Keratinocyte (primary cell): Measurements from ENCODE around the gene ZFR2. TPM values are rescaled to one million over a fixed set of nuclear protein-coding genes. Genes with fewer than 3 reads are reported as not detected.
"Not testable (repeated sequence)": the region's sequence is repeated elsewhere in the genome, so short reads cannot be mapped to it uniquely, and the experiment has no call there.

ENCODE experiments used
- DNase-seq: peaks from one replicate; pipeline ENCODE4 v3.0.0-alpha.2; 2011; ENCODE audit warnings: low read depth, missing footprints, low spot score
- FAIRE-seq: peaks from 2 replicates; lab custom pipeline; 2011; peaks lifted over from hg19 to GRCh38; lab: Jason Lieb, UNC
- H2AFZ ChIP-seq: 2 replicates; pipeline ENCODE4 v1.6.0; 2012; ENCODE audit warnings: low read length, control low read depth, inconsistent platforms; ENCODE audit not compliant: control insufficient read depth
- H3K27ac ChIP-seq: 2 replicates; pipeline ENCODE4 v1.5.1; 2011; ENCODE audit warnings: low read length; ENCODE audit not compliant: control insufficient read depth, insufficient read depth
- H3K27me3 ChIP-seq: 3 replicates; pipeline ENCODE4 v1.6.0; 2011; ENCODE audit warnings: low read length; ENCODE audit not compliant: control insufficient read depth, insufficient read depth; ENCODE audit errors: extremely low read depth
- H3K36me3 ChIP-seq, 2 experiments: 2 replicates in 1 of 2; 3 replicates in 1 of 2; pipeline ENCODE4 v1.5.1; 2011; ENCODE audit warnings: low read length in 2 of 2, mild to moderate bottlenecking in 1 of 2; ENCODE audit not compliant: control insufficient read depth in 2 of 2, insufficient read depth in 2 of 2; ENCODE audit errors: extremely low read depth in 1 of 2
- H3K4me1 ChIP-seq: 3 replicates; pipeline ENCODE4 v1.5.1; 2011; ENCODE audit warnings: low read length; ENCODE audit not compliant: control insufficient read depth, insufficient read depth; ENCODE audit errors: extremely low read depth
- H3K4me2 ChIP-seq: 3 replicates; pipeline ENCODE4 v1.6.0; 2011; ENCODE audit warnings: low read depth, low read length; ENCODE audit not compliant: control insufficient read depth, insufficient read depth; ENCODE audit errors: extremely low read depth
- H3K4me3 ChIP-seq, 3 experiments: fragments of 200-600 bp in 1 of 3; sonication (generic) in 1 of 3; 2 replicates in 2 of 3; 3 replicates in 1 of 3; pipeline ENCODE4 v1.5.1; 2011 to 2016; ENCODE audit warnings: low read length in 3 of 3, mild to moderate bottlenecking in 3 of 3, control low read depth in 2 of 3, inconsistent platforms in 1 of 3, low read depth in 1 of 3, mixed read lengths in 1 of 3, mixed run types in 1 of 3, moderate library complexity in 1 of 3; ENCODE audit not compliant: control insufficient read depth in 2 of 3, insufficient read depth in 2 of 3; ENCODE audit errors: extremely low read depth in 1 of 3
- H3K79me2 ChIP-seq: 2 replicates; pipeline ENCODE4 v1.6.0; 2012; ENCODE audit warnings: low read length; ENCODE audit not compliant: control insufficient read depth, insufficient read depth
- H3K9ac ChIP-seq: 3 replicates; pipeline ENCODE4 v1.6.0; 2011; ENCODE audit warnings: low read length; ENCODE audit not compliant: control insufficient read depth, insufficient read depth; ENCODE audit errors: extremely low read depth
- H3K9me1 ChIP-seq: 3 replicates; pipeline ENCODE4 v1.6.0; 2011; ENCODE audit warnings: low read length; ENCODE audit not compliant: control insufficient read depth, insufficient read depth; ENCODE audit errors: extremely low read depth
- H3K9me3 ChIP-seq: 2 replicates; pipeline ENCODE4 v1.5.1; 2012; ENCODE audit warnings: low read depth, low read length; ENCODE audit not compliant: control insufficient read depth
- H4K20me1 ChIP-seq: 3 replicates; pipeline ENCODE4 v1.6.0; 2011; ENCODE audit warnings: low read length; ENCODE audit not compliant: control insufficient read depth, insufficient read depth; ENCODE audit errors: extremely low read depth
- CTCF ChIP-seq, 3 experiments: IDR thresholded peaks in 1 of 3; conservative IDR thresholded peaks in 1 of 3; optimal IDR thresholded peaks in 1 of 3; 2 replicates in 2 of 3; 3 replicates in 1 of 3; pipeline versions ENCODE3 to v1.5.1; 2011; ENCODE audit warnings: low read length in 3 of 3, mild to moderate bottlenecking in 3 of 3, moderate library complexity in 2 of 3, control low read depth in 1 of 3, inconsistent platforms in 1 of 3; ENCODE audit not compliant: insufficient read depth in 2 of 3; ENCODE audit errors: extremely low read depth in 1 of 3
- EZH2 ChIP-seq: IDR thresholded peaks from one replicate; pipeline ENCODE4 v1.6.1; 2012; ENCODE audit warnings: inconsistent platforms, mild to moderate bottlenecking, low read length, moderate library complexity
- dilution Hi-C: fragments of 300-500 bp; cut with MboI; formaldehyde crosslinking; loops from one replicate; pipeline ENCODE4 v1.7.0; 2020; ENCODE audit warnings: low sequenced_read_pairs; ENCODE audit not compliant: extremely low pct_ligation_motif_present
- polyA plus RNA-seq, 5 experiments: library from polyadenylated mRNA; depleted of rRNA in 3 of 5; stranded (reverse) in 3 of 5; stranded (forward) in 1 of 5; unstranded in 1 of 5; fragments of >200 nt; gene quantifications; 1 replicate in 1 of 5; 2 replicates in 3 of 5; 3 replicates in 1 of 5; pipeline versions ENCODE4 v1.2.1 to v1.2.3, GENCODE V29; 2011 to 2012; ENCODE audit warnings: missing spikeins in 2 of 5, low read depth in 1 of 5, low replicate concordance in 1 of 5
- small RNA-seq, 3 experiments: library from RNA; depleted of rRNA; stranded (forward); fragments of <200 nt; gene quantifications; one replicate each; pipeline ENCODE3, GENCODE V24; 2012; ENCODE audit warnings: low read depth in 3 of 3, low replicate concordance in 1 of 3; ENCODE audit not compliant: insufficient read length in 3 of 3

Gene ZFR2
- polyA plus RNA-seq, 1 donor (not counting 4 experiments of a cell fraction or from before 2014, with no cell fraction given), result not detected

- Histone ChIP-seq H2AFZ (no peak overlapping the region), H3K4me2 (no peak overlapping the region), H3K4me3 (no peak overlapping the region), H3K27me3 (no peaks in the 10 kb centered on the region), H3K9me1 (no peaks in the 10 kb centered on the region), H3K36me3 (peaks cover 3% of the 10 kb centered on the region in 2 experiments), H4K20me1 (no peaks in the 10 kb centered on the region), H3K27ac (no peak overlapping the region), H3K79me2 (peaks cover 18% of the 10 kb centered on the region), H3K4me1 (peaks cover 9% of the 10 kb centered on the region), H3K9me3 (no peaks in the 10 kb centered on the region), H3K9ac (no peak overlapping the region)
- TF ChIP-seq CTCF (optimal IDR thresholded peaks at IDR 0.05 in 1 of 3, IDR thresholded peaks at IDR 0.05 in 1 of 3, conservative IDR thresholded peaks at IDR 0.05 in 1 of 3; ENCODE audit: extremely low read depth in 1 of 3, insufficient read depth in 2 of 3, low read length in 3 of 3) (no peak), EZH2 (no peak)
- DNase-seq (no peak), FAIRE-seq (no peak)
- dilution Hi-C loops, result no loop called here
Measured at GRCh38 chr19:3759482-3760254, 109.2 kb downstream of the ZFR2 start.

DNA sequence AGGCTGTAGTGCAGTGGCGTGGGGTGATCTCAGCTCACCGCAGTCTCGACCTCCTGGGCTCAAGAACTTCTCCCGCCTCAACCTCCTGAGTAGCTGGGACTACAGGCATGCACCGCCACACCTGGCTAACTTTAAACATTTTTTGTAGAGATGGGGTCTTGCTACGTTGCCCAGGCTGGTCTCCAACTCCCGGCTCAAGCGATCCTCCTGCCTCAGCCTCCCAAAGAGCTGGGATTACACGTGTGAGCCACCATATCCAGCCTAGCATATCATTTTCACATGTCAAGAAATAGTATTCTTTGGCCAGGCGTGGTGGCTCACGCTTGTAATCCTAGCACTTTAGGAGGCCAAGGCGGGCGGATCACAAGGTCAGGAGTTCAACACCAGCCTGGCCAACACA is 110.5 kb downstream of the ZFR2 start:
- H3K4me2 ChIP-seq, H3K4me1 ChIP-seq, H3K27me3 ChIP-seq, DNase-seq, H3K27ac ChIP-seq, H3K9me1 ChIP-seq, dilution Hi-C loops, H3K9me3 ChIP-seq, H3K9ac ChIP-seq, H2AFZ ChIP-seq, FAIRE-seq, H3K36me3 ChIP-seq, H4K20me1 ChIP-seq, H3K4me3 ChIP-seq: not testable (repeated sequence)
- peaks cover 17% of the 10 kb centered on the region for H3K79me2 ChIP-seq

GRCh38 chr19:3757705-3758104 is 111.1 kb downstream of the ZFR2 start:
- H3K27me3 ChIP-seq, H3K27ac ChIP-seq, DNase-seq, H3K4me2 ChIP-seq, H2AFZ ChIP-seq, dilution Hi-C loops, H3K4me1 ChIP-seq, H3K36me3 ChIP-seq, H3K9me1 ChIP-seq, FAIRE-seq, H3K4me3 ChIP-seq, H3K9me3 ChIP-seq, H3K9ac ChIP-seq, H4K20me1 ChIP-seq: not testable (repeated sequence)
- peaks cover 15% of the 10 kb centered on the region for H3K79me2 ChIP-seq

Small RNA genes lying within 50 kb of the gene (small RNA-seq; reads per million reads assigned to genes)
- gene AC005777.1, result 0 reads per million in 3 experiments

Other genes starting within 250 kb of the ZFR2 start
- 10.8 to 15.0 TPM (median 11.1 TPM) in 3 replicates for gene CACTIN, start 242.2 kb downstream of the ZFR2 start, polyA plus RNA-seq
- gene PIP5K1C, start 168.6 kb downstream of the ZFR2 start, polyA plus RNA-seq, result 3.6 to 8.2 TPM (median 3.8 TPM) in 3 replicates
- gene TJP3, start 160.7 kb downstream of the ZFR2 start, polyA plus RNA-seq, result 0.02 to 0.08 TPM in 2 of 3 replicates, not detected in the other
- 5.6 to 14.0 TPM (median 6.7 TPM) in 3 replicates for gene APBA3, start 107.3 kb downstream of the ZFR2 start, polyA plus RNA-seq
- 27.0 to 35.6 TPM (median 30.0 TPM) in 3 replicates for gene MRPL54, start 106.4 kb downstream of the ZFR2 start, polyA plus RNA-seq
- not detected in 3 replicates for gene RAX2, start 96.8 kb downstream of the ZFR2 start, polyA plus RNA-seq
- gene MATK, start 82.7 kb downstream of the ZFR2 start, polyA plus RNA-seq, result 0.05 to 0.27 TPM (median 0.16 TPM) in 3 replicates
- not detected in 3 replicates for gene ATCAY, start 11.6 kb upstream of the ZFR2 start, polyA plus RNA-seq
- gene NMRK2, start 64.0 kb upstream of the ZFR2 start, polyA plus RNA-seq, result not detected in 3 replicates
- gene DAPK3, start 102.1 kb upstream of the ZFR2 start, polyA plus RNA-seq, result 57.3 to 94.7 TPM (median 60.8 TPM) in 3 replicates
- 884 to 1,193 TPM (median 1,022 TPM) in 3 replicates for gene EEF2, start 116.4 kb upstream of the ZFR2 start, polyA plus RNA-seq
- 6.1 to 11.4 TPM (median 7.5 TPM) in 3 replicates for gene PIAS4, start 138.7 kb upstream of the ZFR2 start, polyA plus RNA-seq
- gene ZBTB7A, start 197.9 kb upstream of the ZFR2 start, polyA plus RNA-seq, result 3.7 to 9.8 TPM (median 7.2 TPM) in 3 replicates